Calu3 (cell line): ENCODE measurements around the gene IP6K1. TPM values are rescaled to one million over a fixed set of nuclear protein-coding genes. Genes with fewer than 3 reads are reported as not detected.
"Not testable (repeated sequence)": the region's sequence is repeated elsewhere in the genome, so short reads cannot be mapped to it uniquely, and the experiment has no call there.

Experiments used
- BruUV-seq: library from RNA; stranded (reverse); fragments of 400-500 nt; replicated peaks from 2 replicates; lab custom pipeline; 2021; lab: Mats Ljungman, UMichigan
- CTCF ChIA-PET: fragments of 300-600 bp; sonication (Branson Sonifier 250); formaldehyde crosslinking; loops from one replicate; lab custom pipeline; 2022; ENCODE audit warnings: antibody characterized with exemption; lab: Charles Lee
- DNase-seq: peaks from one replicate; pipeline ENCODE4 v3.0.0; 2022
- H3K27ac Mint-ChIP-seq: one replicate; pipeline ENCODE4 v1.8.0; 2022; ENCODE audit warnings: mixed read lengths; ENCODE audit not compliant: unreplicated experiment
- H3K27me3 Mint-ChIP-seq: one replicate; pipeline ENCODE4 v1.8.0; 2022; ENCODE audit warnings: mixed read lengths; ENCODE audit not compliant: unreplicated experiment
- H3K36me3 Mint-ChIP-seq: one replicate; pipeline ENCODE4 v1.8.0; 2022; ENCODE audit warnings: mild to moderate bottlenecking, moderate library complexity, mixed read lengths; ENCODE audit not compliant: insufficient read depth, unreplicated experiment
- H3K4me1 Mint-ChIP-seq: one replicate; pipeline ENCODE4 v1.8.0; 2022; ENCODE audit warnings: mild to moderate bottlenecking, low read depth, mixed read lengths; ENCODE audit not compliant: unreplicated experiment
- H3K4me3 Mint-ChIP-seq: one replicate; pipeline ENCODE4 v1.8.0; 2022; ENCODE audit warnings: mild to moderate bottlenecking, low read depth, moderate library complexity, mixed read lengths; ENCODE audit not compliant: unreplicated experiment
- H3K9me3 Mint-ChIP-seq: one replicate; pipeline ENCODE4 v1.8.0; 2022; ENCODE audit warnings: low read depth, mixed read lengths; ENCODE audit not compliant: unreplicated experiment
- CTCF ChIP-seq: fragments of 200-600 bp; IDR thresholded peaks from one replicate; pipeline ENCODE4 v1.8.0; 2022; ENCODE audit warnings: antibody characterized with exemption; ENCODE audit not compliant: unreplicated experiment
- intact Hi-C: fragments of 100-400 bp; cut with micrococcal nuclease; formaldehyde crosslinking; loops from one replicate; pipeline ENCODE4 v1.10.0; 2022; ENCODE audit not compliant: unreplicated experiment
- total RNA-seq: library from RNA; stranded (reverse); gene quantifications from 2 replicates; pipeline ENCODE4 v1.2.3, GENCODE V29; 2022

The IP6K1 gene
- total RNA-seq, 1 experiment from 2014 or later: 30.3 TPM

GRCh38 chr3:49787182-49787464, 781 bp upstream of the IP6K1 start:
- Mint-ChIP-seq H3K4me1 (no peaks in the 10 kb centered on the region), H3K4me3 (peak overlapping the region; percentile 79), H3K27ac (peak overlapping the region; percentile 88), H3K9me3 (peaks cover 2% of the 10 kb centered on the region), H3K36me3 (peaks cover 39% of the 10 kb centered on the region), H3K27me3 (peaks cover 19% of the 10 kb centered on the region)
- CTCF ChIA-PET: no interaction called here
- TF ChIP-seq CTCF: no peak
- intact Hi-C loops: no loop called here
- no peak for DNase-seq
- no TSS peak for BruUV-seq

GRCh38 chr3:49785565-49786356, 581 bp downstream of the IP6K1 start:
- peak; percentile 29 for DNase-seq
- CTCF ChIA-PET: interaction anchor here (0.5 to 1.0 kb wide), 8 partner anchors 12 to 453 kb away, joined by 3 to 5 read pairs (median 3); partner anchors contain the start of gene MON1A
- Mint-ChIP-seq H3K4me1 (no peaks in the 10 kb centered on the region), H3K27ac (no peak overlapping the region), H3K36me3 (peaks cover 39% of the 10 kb centered on the region), H3K9me3 (peaks cover 2% of the 10 kb centered on the region), H3K4me3 (peak overlapping the region; percentile 79), H3K27me3 (peaks cover 5% of the 10 kb centered on the region)
- BruUV-seq: no TSS peak
- intact Hi-C loops: no loop called here
- no peak for TF ChIP-seq CTCF

GRCh38 chr3:49782277-49782676, 4.1 kb downstream of the IP6K1 start:
- H3K9me3 Mint-ChIP-seq, H3K27ac Mint-ChIP-seq, DNase-seq, H3K4me1 Mint-ChIP-seq, H3K27me3 Mint-ChIP-seq, intact Hi-C loops, H3K4me3 Mint-ChIP-seq, BruUV-seq: not testable (repeated sequence)
- CTCF ChIA-PET: interaction anchor here (0.7 kb wide), 2 partner anchors 57 to 1523 kb away, joined by 3 to 4 read pairs; no protein-coding TSS in a partner anchor
- H3K36me3 Mint-ChIP-seq: peaks cover 36% of the 10 kb centered on the region

- DNase-seq: no peak
- TF ChIP-seq CTCF: no peak
- Mint-ChIP-seq H3K4me3 (no peak overlapping the region), H3K9me3 (no peaks in the 10 kb centered on the region), H3K27ac (no peak overlapping the region), H3K4me1 (no peaks in the 10 kb centered on the region), H3K36me3 (peaks cover 29% of the 10 kb centered on the region), H3K27me3 (no peaks in the 10 kb centered on the region)
- intact Hi-C loops: no loop called here
- CTCF ChIA-PET: interaction anchor here (0.6 to 0.7 kb wide), 2 partner anchors 29 to 58 kb away, joined by 3 read pairs; no protein-coding TSS in a partner anchor
- BruUV-seq: no TSS peak
These were observed 4.7 kb downstream of the IP6K1 start for GRCh38 chr3:49781415-49782199.

- intact Hi-C loops, H3K4me1 Mint-ChIP-seq, H3K9me3 Mint-ChIP-seq, H3K27me3 Mint-ChIP-seq, BruUV-seq, H3K4me3 Mint-ChIP-seq, H3K27ac Mint-ChIP-seq, DNase-seq: not testable (repeated sequence)
- CTCF ChIA-PET: interaction anchor here (0.6 kb wide), 1 partner anchor 30 kb away, joined by 3 read pairs; no protein-coding TSS in a partner anchor
- peaks cover 23% of the 10 kb centered on the region for H3K36me3 Mint-ChIP-seq
These were observed 5.4 kb downstream of the IP6K1 start for GRCh38 chr3:49780975-49781365.
